Measurements from ENCODE around the gene SMARCAD1.

The SMARCAD1 gene, protein sequence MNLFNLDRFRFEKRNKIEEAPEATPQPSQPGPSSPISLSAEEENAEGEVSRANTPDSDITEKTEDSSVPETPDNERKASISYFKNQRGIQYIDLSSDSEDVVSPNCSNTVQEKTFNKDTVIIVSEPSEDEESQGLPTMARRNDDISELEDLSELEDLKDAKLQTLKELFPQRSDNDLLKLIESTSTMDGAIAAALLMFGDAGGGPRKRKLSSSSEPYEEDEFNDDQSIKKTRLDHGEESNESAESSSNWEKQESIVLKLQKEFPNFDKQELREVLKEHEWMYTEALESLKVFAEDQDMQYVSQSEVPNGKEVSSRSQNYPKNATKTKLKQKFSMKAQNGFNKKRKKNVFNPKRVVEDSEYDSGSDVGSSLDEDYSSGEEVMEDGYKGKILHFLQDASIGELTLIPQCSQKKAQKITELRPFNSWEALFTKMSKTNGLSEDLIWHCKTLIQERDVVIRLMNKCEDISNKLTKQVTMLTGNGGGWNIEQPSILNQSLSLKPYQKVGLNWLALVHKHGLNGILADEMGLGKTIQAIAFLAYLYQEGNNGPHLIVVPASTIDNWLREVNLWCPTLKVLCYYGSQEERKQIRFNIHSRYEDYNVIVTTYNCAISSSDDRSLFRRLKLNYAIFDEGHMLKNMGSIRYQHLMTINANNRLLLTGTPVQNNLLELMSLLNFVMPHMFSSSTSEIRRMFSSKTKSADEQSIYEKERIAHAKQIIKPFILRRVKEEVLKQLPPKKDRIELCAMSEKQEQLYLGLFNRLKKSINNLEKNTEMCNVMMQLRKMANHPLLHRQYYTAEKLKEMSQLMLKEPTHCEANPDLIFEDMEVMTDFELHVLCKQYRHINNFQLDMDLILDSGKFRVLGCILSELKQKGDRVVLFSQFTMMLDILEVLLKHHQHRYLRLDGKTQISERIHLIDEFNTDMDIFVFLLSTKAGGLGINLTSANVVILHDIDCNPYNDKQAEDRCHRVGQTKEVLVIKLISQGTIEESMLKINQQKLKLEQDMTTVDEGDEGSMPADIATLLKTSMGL

GRCh38 chr4:94207469-94208224 lies at the start of gene SMARCAD1:
Gene SMARCAD1, plus strand, starts transcription at chr4:94207865. Its CDS starts 530 bp downstream, at chr4:94208395.
- no peak for TF ChIP-seq CTCF (IDR thresholded peaks at IDR 0.05; ENCODE audit: insufficient read depth, low read length, missing control alignments)
- DNase-seq (ENCODE audit: low read depth, low spot score), result peak; percentile 68
- H3K4me3 ChIP-seq (ENCODE audit: low read depth, low read length), result peak within 1 kb of the TSS; percentile 81
- ChIA-PET CTCF (interaction anchor here (1.2 kb wide), 1 partner anchor 47 kb away, joined by 3 read pairs; no protein-coding TSS in a partner anchor), POLR2A (interaction anchor here (0.6 kb wide), 1 partner anchor 27 kb away, joined by 4 read pairs; no protein-coding TSS in a partner anchor)

- POLR2A ChIA-PET, result no interaction called here
- H3K4me3 ChIP-seq (ENCODE audit: low read depth, low read length), result no peak overlapping the region
- no peak for DNase-seq (ENCODE audit: low read depth, low spot score)
- CTCF ChIA-PET, result no interaction called here
- no peak for TF ChIP-seq CTCF (IDR thresholded peaks at IDR 0.05; ENCODE audit: insufficient read depth, low read length, missing control alignments)
These were observed 48.8 kb upstream of the SMARCAD1 start for GRCh38 chr4:94158883-94159282.

GRCh38 chr4:94159790-94160189 lies 47.9 kb upstream of the SMARCAD1 start:
- CTCF ChIA-PET, result no interaction called here
- DNase-seq (ENCODE audit: low read depth, low spot score), result no peak
- POLR2A ChIA-PET, result no interaction called here
- H3K4me3 ChIP-seq (ENCODE audit: low read depth, low read length), result no peak overlapping the region
- TF ChIP-seq CTCF (IDR thresholded peaks at IDR 0.05; ENCODE audit: insufficient read depth, low read length, missing control alignments), result no peak

GRCh38 chr4:94160774-94161173 lies 46.9 kb upstream of the SMARCAD1 start:
- no peak for DNase-seq (ENCODE audit: low read depth, low spot score)
- CTCF ChIA-PET, result no interaction called here

GRCh38 chr4:94165256-94165655 lies 42.4 kb upstream of the SMARCAD1 start:
- ChIA-PET POLR2A (no interaction called here), CTCF (no interaction called here)
- TF ChIP-seq CTCF (IDR thresholded peaks at IDR 0.05; ENCODE audit: insufficient read depth, low read length, missing control alignments), result no peak
- H3K4me3 ChIP-seq (ENCODE audit: low read depth, low read length), result no peak overlapping the region
- DNase-seq (ENCODE audit: low read depth, low spot score), result no peak

More at GRCh38 chr4:94160774-94161173, 46.9 kb upstream of the SMARCAD1 start:
- POLR2A ChIA-PET, result no interaction called here
- no peak for TF ChIP-seq CTCF (IDR thresholded peaks at IDR 0.05; ENCODE audit: insufficient read depth, low read length, missing control alignments)
- H3K4me3 ChIP-seq (ENCODE audit: low read depth, low read length), result no peak overlapping the region

Data from AG04449 (cell line).